Ovary (tissue), 9 donors: ENCODE results near the gene SDK1. TPM values are rescaled to one million over a fixed set of nuclear protein-coding genes. Genes with fewer than 3 reads are reported as not detected.

Experiments used
- DNase-seq, 5 donors: peaks; one replicate each; pipeline ENCODE4 v3.0.0-alpha.2; 2019 to 2020
- H3K27ac ChIP-seq, 2 donors: fragments of 200-600 bp; one replicate each; pipeline versions ENCODE4 v1.5.1 to v1.8.0; 2019 to 2022
- H3K27me3 ChIP-seq: fragments of 200-600 bp; one replicate; pipeline ENCODE4 v1.8.0; 2022
- H3K36me3 ChIP-seq: fragments of 200-600 bp; sonication (generic); one replicate; pipeline ENCODE4 v1.5.1; 2019
- H3K4me1 ChIP-seq: one replicate; pipeline ENCODE4 v1.8.1; 2013; ENCODE audit warnings: mild to moderate bottlenecking, moderate library complexity; ENCODE audit not compliant: insufficient read depth
- H3K4me3 ChIP-seq: fragments of 200-600 bp; sonication (generic); one replicate; pipeline ENCODE4 v1.5.1; 2017
- H3K9me3 ChIP-seq, 2 donors: fragments of 200-600 bp in 1 of 2; sonication (generic) in 1 of 2; one replicate each; pipeline versions ENCODE4 v1.5.1 to v1.8.1; 2013 to 2019; ENCODE audit warnings: mild to moderate bottlenecking in 1 of 2, moderate library complexity in 1 of 2
- EP300 ChIP-seq: sonication (generic); formaldehyde crosslinking; IDR thresholded peaks from one replicate; pipeline ENCODE4 v1.6.1; 2017; ENCODE audit warnings: antibody characterized with exemption
- POLR2A ChIP-seq: fragments of 450-650 bp; IDR thresholded peaks from one replicate; pipeline ENCODE4 v1.6.1; 2017; ENCODE audit warnings: antibody characterized with exemption, mild to moderate bottlenecking, moderate library complexity
- WGBS, 3 donors: extraction: QIAGEN DNeasy Blood & Tissue Kit in 1 of 3; methylation state at CpG; one replicate each; pipeline versions ENCODE4 v1.1.5 to v1.1.7; 2013 to 2017; 5-methylcytosine and 5-hydroxymethylcytosine counted together
- intact Hi-C, 4 donors: fragments of 100-400 bp; cut with DNase I; formaldehyde crosslinking; loops; one replicate each; pipeline versions ENCODE4 v1.11.0 to v1.15.1; 2022 to 2023
- polyA plus RNA-seq, 2 donors: library from polyadenylated mRNA; stranded (reverse); fragments of 200-250 nt in 1 of 2; fragments of 350-450 nt in 1 of 2; fragmentation: Illumina TruSeq in 1 of 2; extraction: RNeasy Lipid Tissue Mini Kit (QIAGEN cat#74804) in 1 of 2; gene quantifications; one replicate each; pipeline ENCODE4 v1.2.3, GENCODE V29; 2013 to 2014
- total RNA-seq, 7 donors: library from RNA; depleted of rRNA in 2 of 7; stranded (reverse); fragments of >200 nt in 2 of 7; fragmentation: NEBNext Ultra II Directional in 3 of 7; extraction: Animal tissue kit (Norgen Biotek cat#: 25700) in 3 of 7; gene quantifications; one replicate each; pipeline versions ENCODE4 v1.1.0 to v1.2.4, GENCODE V29; 2016 to 2023
- TF ChIP-seq, protein P1 (sequence below), 3 donors: fragments of 450-650 bp in 2 of 3; fragments of 200-600 bp in 1 of 3; IDR thresholded peaks; one replicate each; pipeline versions ENCODE4 v1.5.1 to v1.8.0; 2016 to 2022; ENCODE audit warnings: antibody characterized with exemption in 3 of 3, mild to moderate bottlenecking in 1 of 3
- donor health status: DM: no; HTN: no; CAD: no; lungs with moderate emphysema.
- donor health status: DM: no; HTN: no; CAD: no.
- donor health status: Bipolar disorder and iron deficiency.
- donor health status: DM: yes; HTN: yes; CAD: no.
- donor health status: DM: no; HTN: no; CAD: no.
- donor health status: DM: yes; HTN: yes; CAD: no.

The SDK1 gene
- total and polyA plus RNA-seq, 9 donors: 1.2 to 13.3 (median 4.4) TPM

DNA sequence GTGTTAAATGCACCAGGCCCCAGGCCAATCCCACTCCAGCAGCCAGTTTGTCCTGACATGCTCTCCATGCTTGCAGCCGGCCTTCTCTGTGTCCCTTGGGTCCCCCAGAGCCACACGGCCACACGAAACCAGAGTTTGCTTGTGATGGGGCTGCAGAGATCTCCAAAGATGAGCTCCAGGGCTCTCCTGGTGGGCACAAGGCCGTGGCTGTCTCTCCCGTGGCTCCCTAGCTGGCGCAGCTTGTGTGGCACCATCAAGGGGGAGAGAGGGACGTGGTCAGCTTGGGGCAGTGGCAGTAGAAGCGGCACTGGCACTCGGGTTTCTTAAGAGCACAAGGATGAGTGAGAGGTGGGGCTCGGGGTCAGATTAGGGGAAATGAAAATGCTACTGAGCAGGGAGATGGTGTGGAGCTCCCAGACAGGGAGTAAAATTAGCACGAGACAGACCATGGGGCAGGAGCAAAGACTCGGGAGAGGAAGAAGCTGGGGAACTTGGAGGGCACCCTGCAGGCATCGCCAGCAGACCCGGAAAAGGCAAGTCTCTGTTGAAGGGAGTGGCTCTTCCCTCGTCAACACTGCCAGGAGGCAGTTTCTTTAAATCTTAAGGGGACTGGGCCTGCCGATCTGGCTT, 808.5 kb downstream of the SDK1 start:
- TF ChIP-seq EP300 (no peak), POLR2A (no peak)
- TF ChIP-seq, protein P1, sequence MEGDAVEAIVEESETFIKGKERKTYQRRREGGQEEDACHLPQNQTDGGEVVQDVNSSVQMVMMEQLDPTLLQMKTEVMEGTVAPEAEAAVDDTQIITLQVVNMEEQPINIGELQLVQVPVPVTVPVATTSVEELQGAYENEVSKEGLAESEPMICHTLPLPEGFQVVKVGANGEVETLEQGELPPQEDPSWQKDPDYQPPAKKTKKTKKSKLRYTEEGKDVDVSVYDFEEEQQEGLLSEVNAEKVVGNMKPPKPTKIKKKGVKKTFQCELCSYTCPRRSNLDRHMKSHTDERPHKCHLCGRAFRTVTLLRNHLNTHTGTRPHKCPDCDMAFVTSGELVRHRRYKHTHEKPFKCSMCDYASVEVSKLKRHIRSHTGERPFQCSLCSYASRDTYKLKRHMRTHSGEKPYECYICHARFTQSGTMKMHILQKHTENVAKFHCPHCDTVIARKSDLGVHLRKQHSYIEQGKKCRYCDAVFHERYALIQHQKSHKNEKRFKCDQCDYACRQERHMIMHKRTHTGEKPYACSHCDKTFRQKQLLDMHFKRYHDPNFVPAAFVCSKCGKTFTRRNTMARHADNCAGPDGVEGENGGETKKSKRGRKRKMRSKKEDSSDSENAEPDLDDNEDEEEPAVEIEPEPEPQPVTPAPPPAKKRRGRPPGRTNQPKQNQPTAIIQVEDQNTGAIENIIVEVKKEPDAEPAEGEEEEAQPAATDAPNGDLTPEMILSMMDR (IDR thresholded peaks at IDR 0.05): no peak
- no peak overlapping the region for H3K27ac ChIP-seq
- H3K27me3 ChIP-seq: no peaks in the 10 kb centered on the region
- H3K9me3 ChIP-seq: no peaks in the 10 kb centered on the region
- H3K4me3 ChIP-seq: no peak overlapping the region
- no peaks in the 10 kb centered on the region for H3K36me3 ChIP-seq
- intact Hi-C loops: no loop called here
- DNase-seq: no peak
- no peaks in the 10 kb centered on the region for H3K4me1 ChIP-seq
- WGBS, 3 donors: 84 to 89% (median 87%) methylated on average over 16 of the region's 16 CpGs

DNA sequence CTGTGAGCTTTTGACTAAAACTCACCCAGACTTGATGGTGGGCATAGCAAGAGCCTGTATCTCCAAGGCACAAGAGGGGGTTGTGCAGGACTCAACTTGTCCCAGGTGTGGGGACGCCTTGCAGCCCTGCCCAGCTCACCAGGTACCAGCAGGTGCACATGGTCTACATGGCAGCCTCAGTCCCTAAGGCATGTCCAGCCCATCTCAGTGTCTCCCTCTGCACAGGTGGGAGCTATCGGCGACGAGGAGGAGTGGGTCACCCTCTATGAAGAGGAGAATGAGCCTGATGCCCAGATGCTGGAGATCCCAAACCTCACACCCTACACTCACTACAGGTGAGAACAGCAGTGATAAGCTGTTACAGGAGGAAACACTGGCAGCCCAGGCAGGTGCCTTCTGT, 809.4 kb downstream of the SDK1 start:
- H3K27ac ChIP-seq: no peak overlapping the region
- WGBS, 3 donors: 95 to 98% (median 97%) methylated on average over 4 of the region's 4 CpGs
- TF ChIP-seq, protein P1 (IDR thresholded peaks at IDR 0.05): no peak
- TF ChIP-seq EP300 (no peak), POLR2A (no peak)
- H3K27me3 ChIP-seq: no peaks in the 10 kb centered on the region
- intact Hi-C loops: no loop called here
- no peak overlapping the region for H3K4me3 ChIP-seq
- H3K9me3 ChIP-seq: no peaks in the 10 kb centered on the region
- no peak for DNase-seq
- H3K36me3 ChIP-seq: no peaks in the 10 kb centered on the region
- no peaks in the 10 kb centered on the region for H3K4me1 ChIP-seq

DNA sequence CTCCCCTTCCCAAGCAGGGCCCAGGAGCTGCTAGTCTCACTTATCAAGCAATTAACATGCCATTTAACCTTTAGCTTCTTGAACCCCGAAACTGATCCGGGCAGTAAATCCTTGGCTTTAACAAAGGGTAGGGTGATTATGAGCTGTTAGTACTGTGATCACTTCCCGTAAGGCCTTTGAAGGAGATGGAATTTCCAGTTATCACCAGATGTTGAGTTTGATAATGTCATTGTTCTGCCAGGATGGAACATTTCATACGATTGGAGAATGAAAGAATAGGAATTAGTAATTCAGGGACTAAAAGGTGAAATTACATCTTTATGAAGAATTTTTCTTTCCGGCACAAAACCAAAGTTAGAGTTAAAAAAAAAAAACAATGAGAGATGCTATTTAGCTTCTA, 810.1 kb downstream of the SDK1 start:
- no peaks in the 10 kb centered on the region for H3K36me3 ChIP-seq
- H3K4me3 ChIP-seq: no peak overlapping the region
- intact Hi-C loops: no loop called here
- DNase-seq: no peak
- 68 to 79% (median 73%) methylated on average over 5 of the region's 5 CpGs for WGBS, 3 donors
- TF ChIP-seq, protein P1 (IDR thresholded peaks at IDR 0.05): no peak
- no peak for TF ChIP-seq EP300
- no peak for TF ChIP-seq POLR2A
- H3K27ac ChIP-seq: no peak overlapping the region
- H3K27me3 ChIP-seq: no peaks in the 10 kb centered on the region
- no peaks in the 10 kb centered on the region for H3K4me1 ChIP-seq
- no peaks in the 10 kb centered on the region for H3K9me3 ChIP-seq

DNA sequence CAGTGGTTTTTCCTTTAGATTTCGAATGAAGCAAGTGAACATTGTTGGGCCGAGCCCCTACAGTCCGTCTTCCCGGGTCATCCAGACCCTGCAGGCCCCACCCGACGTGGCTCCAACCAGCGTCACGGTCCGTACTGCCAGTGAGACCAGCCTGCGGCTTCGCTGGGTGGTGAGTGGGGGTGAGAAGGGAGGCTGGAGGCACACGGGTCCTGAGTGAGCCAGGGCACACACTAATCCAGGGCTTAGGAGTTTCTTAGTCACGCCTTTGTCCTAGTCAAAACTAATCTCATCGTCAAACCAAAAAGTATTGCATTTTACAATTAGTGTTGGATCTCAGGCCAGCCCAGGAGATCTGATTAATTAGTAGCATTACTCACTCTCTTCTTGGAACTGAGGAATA, 812.2 kb downstream of the SDK1 start:
- 93 to 96% (median 94%) methylated on average over 14 of the region's 14 CpGs for WGBS, 3 donors
- intact Hi-C loops: no loop called here
- Histone ChIP-seq H3K36me3 (no peaks in the 10 kb centered on the region), H3K9me3 (no peaks in the 10 kb centered on the region), H3K27ac (no peak overlapping the region), H3K4me3 (no peak overlapping the region), H3K27me3 (no peaks in the 10 kb centered on the region), H3K4me1 (no peaks in the 10 kb centered on the region)
- no peak for DNase-seq
- no peak for TF ChIP-seq EP300
- no peak for TF ChIP-seq POLR2A
- TF ChIP-seq, protein P1 (IDR thresholded peaks at IDR 0.05): no peak
